Naive B cell (primary cell): ENCODE data around the gene LENG9. TPM values are rescaled to one million over a fixed set of nuclear protein-coding genes. Genes with fewer than 3 reads are reported as not detected.
"Not testable (repeated sequence)": the region's sequence is repeated elsewhere in the genome, so short reads cannot be mapped to it uniquely, and the experiment has no call there.

Source experiments
- ATAC-seq, 2 donors: fragments of 150-1000 bp; cut with Tn5 transposase; 2 replicates each; pipeline ENCODE4 v1.10.0; 2021; ENCODE audit warnings: low read depth in 2 of 2, mild to moderate bottlenecking in 2 of 2, moderate library complexity in 2 of 2
- DNase-seq: peaks from one replicate; pipeline ENCODE4 v3.0.0; 2022
- H3K27ac Mint-ChIP-seq, 6 donors: one replicate each; pipeline ENCODE4 v1.8.0; 2020 to 2022; ENCODE audit warnings: mild to moderate bottlenecking in 6 of 6, mixed read lengths in 6 of 6, moderate library complexity in 5 of 6, inconsistent platforms in 2 of 6
- H3K27me3 Mint-ChIP-seq, 3 donors: one replicate each; pipeline ENCODE4 v1.8.0; 2021 to 2022; ENCODE audit warnings: mixed read lengths in 3 of 3, mild to moderate bottlenecking in 1 of 3
- H3K36me3 Mint-ChIP-seq, 2 donors: one replicate each; pipeline ENCODE4 v1.8.0; 2020 to 2022; ENCODE audit warnings: mixed read lengths in 2 of 2, inconsistent platforms in 1 of 2, mild to moderate bottlenecking in 1 of 2
- H3K4me1 Mint-ChIP-seq, 3 donors: one replicate each; pipeline ENCODE4 v1.8.0; 2020 to 2022; ENCODE audit warnings: mixed read lengths in 3 of 3, inconsistent platforms in 1 of 3, mild to moderate bottlenecking in 1 of 3, moderate library complexity in 1 of 3
- H3K4me3 Mint-ChIP-seq, 8 donors: one replicate each; pipeline ENCODE4 v1.8.0; 2020 to 2022; ENCODE audit warnings: mild to moderate bottlenecking in 8 of 8, mixed read lengths in 8 of 8, moderate library complexity in 8 of 8, inconsistent platforms in 2 of 8
- H3K9me3 Mint-ChIP-seq, 7 donors: one replicate each; pipeline ENCODE4 v1.8.0; 2020 to 2022; ENCODE audit warnings: mixed read lengths in 7 of 7, mild to moderate bottlenecking in 5 of 7, inconsistent platforms in 2 of 7, moderate library complexity in 1 of 7
- polyA plus RNA-seq, 6 donors: library from polyadenylated mRNA; unstranded; fragments of 300-500 nt; fragmentation: Illumina TruSeq; gene quantifications; one replicate each; pipeline ENCODE4 v1.2.3, GENCODE V29; 2021; ENCODE audit warnings: low read depth in 6 of 6

Gene LENG9
- polyA plus RNA-seq, result under 1 TPM in 5 of 6 donors, not detected in 1; 0.20 to 0.62 (median 0.31) TPM

GRCh38 chr19:54463531-54464043 is at the start of gene LENG9:
LENG9 (minus strand) TSS chr19:54463778; CDS start chr19:54463526, 252 bp downstream.
- H3K27ac Mint-ChIP-seq, result peak within 1 kb of the TSS; percentile 91 to 99 (median 97)
- H3K9me3 Mint-ChIP-seq, result peaks cover 0 to 7% (median 4%) of the 10 kb centered on the region in 7 donors
- peaks cover 3 to 6% (median 5%) of the 10 kb centered on the region in 3 donors for H3K27me3 Mint-ChIP-seq
- peak; percentile 87 for DNase-seq
- peaks cover 25 to 31% (median 28%) of the 10 kb centered on the region in 3 donors for H3K4me1 Mint-ChIP-seq
- H3K36me3 Mint-ChIP-seq, result peaks cover 0 to 8% of the 10 kb centered on the region in 2 donors
- peak; percentile 59 to 60 for ATAC-seq
- H3K4me3 Mint-ChIP-seq, result peak within 1 kb of the TSS; percentile 79 to 94 (median 90)

GRCh38 chr19:54509200-54509940 is 45.8 kb upstream of the LENG9 start:
- Mint-ChIP-seq H3K4me3 (peak overlapping the region in 1 of 8 donors; percentile 32), H3K27me3 (peaks cover 19 to 49% (median 45%) of the 10 kb centered on the region in 3 donors), H3K4me1 (peaks cover 11 to 25% (median 24%) of the 10 kb centered on the region in 3 donors), H3K27ac (peak overlapping the region in 1 of 6 donors; percentile 20)
- peak; percentile 95 to 99 for ATAC-seq
- not testable (repeated sequence) for H3K36me3 Mint-ChIP-seq, H3K9me3 Mint-ChIP-seq
- DNase-seq, result peak; percentile 19

- not testable (repeated sequence) for H3K36me3 Mint-ChIP-seq, ATAC-seq, H3K4me3 Mint-ChIP-seq, H3K27ac Mint-ChIP-seq, H3K9me3 Mint-ChIP-seq, DNase-seq
- H3K4me1 Mint-ChIP-seq, result peaks cover 11 to 25% (median 24%) of the 10 kb centered on the region in 3 donors
- peaks cover 19 to 52% (median 40%) of the 10 kb centered on the region in 3 donors for H3K27me3 Mint-ChIP-seq
Observed at GRCh38 chr19:54508487-54508886, 44.9 kb upstream of the LENG9 start.

- H3K36me3 Mint-ChIP-seq, result peaks cover 0 to 7% of the 10 kb centered on the region in 2 donors
- H3K27me3 Mint-ChIP-seq, result peaks cover 19 to 46% (median 33%) of the 10 kb centered on the region in 3 donors
- H3K4me1 Mint-ChIP-seq, result peaks cover 11 to 25% (median 24%) of the 10 kb centered on the region in 3 donors
- H3K9me3 Mint-ChIP-seq, result peaks cover 0 to 2% (median 0%) of the 10 kb centered on the region in 7 donors
- ATAC-seq (no peak), DNase-seq (no peak)
- no peak overlapping the region for H3K27ac Mint-ChIP-seq
- H3K4me3 Mint-ChIP-seq, result peak overlapping the region in 2 of 8 donors; percentile 12 to 73
Observed at GRCh38 chr19:54507824-54508223, 44.2 kb upstream of the LENG9 start.

- Mint-ChIP-seq H3K27ac (peak overlapping the region in 1 of 6 donors; percentile 38), H3K27me3 (peaks cover 15 to 39% (median 30%) of the 10 kb centered on the region in 3 donors)
Observed at GRCh38 chr19:54507038-54507717, 43.6 kb upstream of the LENG9 start.

DNA sequence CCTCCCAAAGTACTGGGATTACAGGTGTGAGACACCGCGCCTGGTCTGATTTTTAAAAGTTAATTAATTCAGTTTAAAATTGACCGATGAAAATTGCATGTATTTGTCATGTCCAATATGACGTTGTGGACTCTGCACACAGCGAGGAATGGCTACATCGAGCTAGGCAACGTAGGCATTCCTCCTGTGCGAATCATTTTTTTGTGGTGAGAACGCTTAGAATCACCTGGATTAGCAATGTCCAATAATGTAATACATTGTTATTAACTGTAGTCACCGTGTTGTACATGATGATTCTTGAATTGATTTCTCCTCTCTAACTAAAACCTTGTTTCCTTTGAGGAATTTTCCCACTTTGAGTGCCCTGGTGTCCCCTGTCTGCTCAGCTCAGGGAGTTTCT is 42.5 kb upstream of the LENG9 start:
- ATAC-seq (no peak), DNase-seq (no peak)
- Mint-ChIP-seq H3K27me3 (peaks cover 14 to 36% (median 25%) of the 10 kb centered on the region in 3 donors), H3K27ac (no peak overlapping the region), H3K4me3 (no peak overlapping the region), H3K4me1 (peaks cover 11 to 30% (median 24%) of the 10 kb centered on the region in 3 donors), H3K9me3 (peaks cover 0 to 2% (median 0%) of the 10 kb centered on the region in 7 donors), H3K36me3 (peaks cover 0 to 7% of the 10 kb centered on the region in 2 donors)

More at GRCh38 chr19:54507038-54507717, 43.6 kb upstream of the LENG9 start:
- Mint-ChIP-seq H3K4me3 (peak overlapping the region in 3 of 8 donors; percentile 45 to 64 (median 61)), H3K4me1 (peaks cover 11 to 30% (median 24%) of the 10 kb centered on the region in 3 donors)
- H3K36me3 Mint-ChIP-seq, H3K9me3 Mint-ChIP-seq, DNase-seq: not testable (repeated sequence)
- peak; percentile 61 to 66 for ATAC-seq

DNA sequence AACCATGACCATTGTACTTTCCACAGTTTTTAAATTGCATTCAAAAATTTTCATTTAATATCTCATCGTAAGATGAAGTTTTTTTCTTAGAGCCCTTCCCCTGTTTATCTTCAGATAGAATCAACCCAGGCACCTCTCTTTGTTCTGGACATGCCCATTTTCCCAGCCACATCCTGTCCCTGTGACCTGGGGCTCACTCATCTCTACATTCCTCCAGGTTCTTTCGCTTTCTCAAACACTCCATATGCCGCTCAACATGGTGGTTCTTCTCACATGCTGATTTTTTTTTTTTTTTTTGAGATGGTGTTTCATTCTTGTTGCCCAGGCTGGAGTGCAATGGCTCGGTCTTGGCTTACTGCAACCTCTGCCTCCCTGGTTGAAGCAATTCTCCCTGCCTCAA is 42.0 kb upstream of the LENG9 start:
- not testable (repeated sequence) for H3K27ac Mint-ChIP-seq, H3K36me3 Mint-ChIP-seq, ATAC-seq, DNase-seq, H3K4me3 Mint-ChIP-seq, H3K9me3 Mint-ChIP-seq
- Mint-ChIP-seq H3K4me1 (peaks cover 11 to 30% (median 24%) of the 10 kb centered on the region in 3 donors), H3K27me3 (peaks cover 16 to 36% (median 29%) of the 10 kb centered on the region in 3 donors)

DNA sequence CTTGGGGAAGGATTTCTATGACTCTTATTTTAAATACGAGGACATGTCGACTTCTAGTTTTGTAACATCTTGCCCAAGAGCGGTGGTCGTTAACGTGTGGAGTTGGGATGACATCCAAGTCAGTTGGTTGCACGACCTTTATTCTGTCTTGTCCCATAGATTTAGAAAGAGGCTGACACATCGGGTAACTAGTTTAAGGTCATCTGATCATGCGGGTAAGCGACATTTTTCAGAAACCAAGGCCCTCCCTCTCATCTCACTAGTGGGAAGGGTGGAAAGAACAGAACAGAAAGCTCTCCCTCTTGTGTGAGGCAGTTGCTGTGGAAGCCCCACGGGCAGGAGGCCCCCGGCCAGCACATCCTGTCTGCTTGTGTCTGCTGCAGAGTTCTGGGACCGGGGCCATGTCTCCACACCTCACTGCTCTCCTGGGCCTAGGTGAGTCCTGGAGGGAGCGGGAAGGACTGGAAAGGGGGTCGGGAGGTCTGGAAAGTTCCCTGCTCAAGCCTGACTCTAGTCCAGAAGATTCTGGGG is 39.0 kb upstream of the LENG9 start, which contains the start of gene LAIR2:
Gene LAIR2, plus strand, starts transcription at position 314 of the 531 bp plus-strand sequence. Its CDS starts 88 bp downstream, at position 402.
- H3K27ac Mint-ChIP-seq, result no peak within 1 kb of the TSS
- peaks cover 28 to 35% (median 31%) of the 10 kb centered on the region in 3 donors for H3K27me3 Mint-ChIP-seq
- DNase-seq (no peak), ATAC-seq (no peak)
- H3K36me3 Mint-ChIP-seq, result peaks cover 0 to 7% of the 10 kb centered on the region in 2 donors
- peaks cover 0 to 2% (median 0%) of the 10 kb centered on the region in 7 donors for H3K9me3 Mint-ChIP-seq
- H3K4me1 Mint-ChIP-seq, result peaks cover 6 to 28% (median 15%) of the 10 kb centered on the region in 3 donors
- no peak within 1 kb of the TSS for H3K4me3 Mint-ChIP-seq

GRCh38 chr19:54498451-54498772 is 34.8 kb upstream of the LENG9 start:
- ATAC-seq, result peak; percentile 30 to 60
- peaks cover 17 to 36% (median 27%) of the 10 kb centered on the region in 3 donors for H3K27me3 Mint-ChIP-seq
- peaks cover 0 to 17% (median 4%) of the 10 kb centered on the region in 3 donors for H3K4me1 Mint-ChIP-seq

DNA sequence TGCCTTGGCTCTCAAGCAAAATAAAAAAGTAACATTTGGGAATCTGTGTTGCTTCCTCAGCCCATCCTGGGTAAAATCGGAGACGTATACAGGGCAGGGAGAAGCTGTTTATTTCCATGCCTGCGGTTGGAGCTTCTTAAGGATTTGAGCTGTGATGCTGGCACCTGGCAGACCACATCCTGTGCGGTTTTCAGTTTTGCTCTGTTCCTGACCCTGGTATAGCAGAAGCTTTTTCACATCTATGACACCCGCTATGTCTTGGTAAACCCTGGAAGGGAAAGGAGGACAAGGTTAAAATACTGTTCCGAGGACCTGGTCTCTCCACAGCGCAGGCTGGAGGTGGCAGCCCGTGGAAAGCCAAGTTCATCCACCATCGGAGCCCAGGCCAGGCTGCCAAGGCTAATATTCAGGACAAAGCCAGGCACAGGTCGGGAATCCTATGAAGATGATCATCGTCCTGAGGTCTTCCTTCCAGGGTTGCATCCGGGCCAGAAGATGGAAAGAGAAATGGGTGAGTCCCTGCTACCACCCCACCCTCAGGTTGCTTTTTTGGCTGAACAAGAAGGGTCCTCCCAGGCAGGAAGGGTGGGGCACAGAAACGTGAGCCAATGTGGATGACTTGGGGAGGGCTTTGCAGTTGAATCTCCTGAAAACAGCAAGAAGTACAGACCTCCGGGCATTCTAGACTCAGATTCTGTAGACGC is 34.3 kb upstream of the LENG9 start:
- Mint-ChIP-seq H3K27me3 (peaks cover 21 to 36% (median 32%) of the 10 kb centered on the region in 3 donors), H3K4me1 (peaks cover 0 to 17% (median 4%) of the 10 kb centered on the region in 3 donors)
- not testable (repeated sequence) for H3K9me3 Mint-ChIP-seq, H3K36me3 Mint-ChIP-seq, H3K4me3 Mint-ChIP-seq, H3K27ac Mint-ChIP-seq, DNase-seq
- peak; percentile 70 to 73 for ATAC-seq

More at GRCh38 chr19:54498451-54498772, 34.8 kb upstream of the LENG9 start:
- H3K4me3 Mint-ChIP-seq, result peak overlapping the region in 1 of 8 donors; percentile 62
- H3K36me3 Mint-ChIP-seq, H3K9me3 Mint-ChIP-seq, H3K27ac Mint-ChIP-seq: not testable (repeated sequence)
- DNase-seq, result peak; percentile 12

GRCh38 chr19:54495284-54495683 is 31.7 kb upstream of the LENG9 start:
- peaks cover 36 to 47% (median 40%) of the 10 kb centered on the region in 3 donors for H3K27me3 Mint-ChIP-seq

DNA sequence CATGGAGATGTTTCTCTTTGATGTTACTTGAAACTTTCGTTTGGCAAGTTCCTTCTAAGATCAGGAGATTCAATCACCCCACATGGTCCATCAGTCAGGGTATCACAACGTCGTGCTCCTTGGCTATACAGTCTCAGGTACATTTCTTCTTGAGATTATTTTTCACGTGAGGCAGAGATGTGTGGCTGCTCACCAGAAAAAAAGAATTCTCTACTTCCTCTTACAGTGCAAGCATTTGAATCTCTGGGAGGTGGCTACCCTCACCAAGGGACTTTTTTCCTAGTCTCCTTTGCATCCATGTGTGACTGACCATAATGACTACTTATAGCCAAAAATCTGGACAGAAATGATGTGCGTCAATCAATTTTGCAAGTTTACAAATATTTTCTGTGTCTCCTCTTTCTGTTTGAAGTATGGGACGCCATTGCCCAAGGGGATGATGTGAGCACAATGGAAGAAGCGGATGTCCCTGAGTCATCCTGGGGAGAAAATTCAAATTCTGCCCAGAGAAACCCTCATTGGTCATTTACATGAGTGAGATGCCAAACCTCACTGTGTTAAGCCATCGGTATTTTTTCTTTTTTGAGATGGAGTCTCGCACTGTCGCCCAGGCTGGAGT is 30.5 kb upstream of the LENG9 start:
- H3K27ac Mint-ChIP-seq, result peak overlapping the region in 1 of 6 donors; percentile 2
- peaks cover 41 to 46% (median 43%) of the 10 kb centered on the region in 3 donors for H3K27me3 Mint-ChIP-seq
- H3K4me3 Mint-ChIP-seq, result no peak overlapping the region
- peaks cover 0 to 2% (median 0%) of the 10 kb centered on the region in 7 donors for H3K9me3 Mint-ChIP-seq
- H3K4me1 Mint-ChIP-seq, result peaks cover 4 to 30% (median 11%) of the 10 kb centered on the region in 3 donors
- H3K36me3 Mint-ChIP-seq, result no peaks in the 10 kb centered on the region
- DNase-seq (no peak), ATAC-seq (no peak)

More at GRCh38 chr19:54495284-54495683, 31.7 kb upstream of the LENG9 start:
- H3K27ac Mint-ChIP-seq, result peak overlapping the region in 1 of 6 donors; percentile 27
- H3K4me1 Mint-ChIP-seq, result peaks cover 4 to 30% (median 11%) of the 10 kb centered on the region in 3 donors
- H3K36me3 Mint-ChIP-seq, H3K9me3 Mint-ChIP-seq, H3K4me3 Mint-ChIP-seq, DNase-seq: not testable (repeated sequence)
- ATAC-seq, result peak; percentile 70 to 74
